Measurements from ENCODE around the gene ZNF615. TPM values are rescaled to one million over a fixed set of nuclear protein-coding genes. Genes with fewer than 3 reads are reported as not detected.
"Not testable (repeated sequence)": the region's sequence is repeated elsewhere in the genome, so short reads cannot be mapped to it uniquely, and the experiment has no call there.

Gene ZNF615
- total RNA-seq (1 to 10 TPM; 3.2 to 8.4 (median 5.4) TPM), polyA plus RNA-seq (1 to 10 TPM; 2.4 to 4.9 TPM)

- Histone ChIP-seq H3K4me3 (peak within 1 kb of the TSS; percentile 70 to 87 (median 72)), H3K36me3 (peaks cover 0 to 4% (median 0%) of the 10 kb centered on the region in 3 donors), H3K27ac (peak within 1 kb of the TSS; percentile 58 to 85 (median 84)), H3K4me1 (peaks cover 0 to 6% (median 5%) of the 10 kb centered on the region in 3 donors), H3K27me3 (no peaks in the 10 kb centered on the region), H3K9me3 (no peaks in the 10 kb centered on the region)
- intact Hi-C loops (cut with DNase I) = no loop called here
- WGBS, 2 donors = 0 to 1% methylated on average over 44 of the region's 44 CpGs
- TF ChIP-seq, protein P1, sequence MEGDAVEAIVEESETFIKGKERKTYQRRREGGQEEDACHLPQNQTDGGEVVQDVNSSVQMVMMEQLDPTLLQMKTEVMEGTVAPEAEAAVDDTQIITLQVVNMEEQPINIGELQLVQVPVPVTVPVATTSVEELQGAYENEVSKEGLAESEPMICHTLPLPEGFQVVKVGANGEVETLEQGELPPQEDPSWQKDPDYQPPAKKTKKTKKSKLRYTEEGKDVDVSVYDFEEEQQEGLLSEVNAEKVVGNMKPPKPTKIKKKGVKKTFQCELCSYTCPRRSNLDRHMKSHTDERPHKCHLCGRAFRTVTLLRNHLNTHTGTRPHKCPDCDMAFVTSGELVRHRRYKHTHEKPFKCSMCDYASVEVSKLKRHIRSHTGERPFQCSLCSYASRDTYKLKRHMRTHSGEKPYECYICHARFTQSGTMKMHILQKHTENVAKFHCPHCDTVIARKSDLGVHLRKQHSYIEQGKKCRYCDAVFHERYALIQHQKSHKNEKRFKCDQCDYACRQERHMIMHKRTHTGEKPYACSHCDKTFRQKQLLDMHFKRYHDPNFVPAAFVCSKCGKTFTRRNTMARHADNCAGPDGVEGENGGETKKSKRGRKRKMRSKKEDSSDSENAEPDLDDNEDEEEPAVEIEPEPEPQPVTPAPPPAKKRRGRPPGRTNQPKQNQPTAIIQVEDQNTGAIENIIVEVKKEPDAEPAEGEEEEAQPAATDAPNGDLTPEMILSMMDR (IDR thresholded peaks at IDR 0.05) = no peak
- DNase-seq = peak; percentile 80 to 95 (median 89)
- no peak for FAIRE-seq
- peak; percentile 99 to 100 (median 99) for ATAC-seq
These were observed at the start of gene ZNF615 for GRCh38 chr19:52007806-52008557. Gene ZNF615 (minus strand): TSS chr19:52008211. CDS start chr19:52003711, 4,500 bp downstream.

DNA sequence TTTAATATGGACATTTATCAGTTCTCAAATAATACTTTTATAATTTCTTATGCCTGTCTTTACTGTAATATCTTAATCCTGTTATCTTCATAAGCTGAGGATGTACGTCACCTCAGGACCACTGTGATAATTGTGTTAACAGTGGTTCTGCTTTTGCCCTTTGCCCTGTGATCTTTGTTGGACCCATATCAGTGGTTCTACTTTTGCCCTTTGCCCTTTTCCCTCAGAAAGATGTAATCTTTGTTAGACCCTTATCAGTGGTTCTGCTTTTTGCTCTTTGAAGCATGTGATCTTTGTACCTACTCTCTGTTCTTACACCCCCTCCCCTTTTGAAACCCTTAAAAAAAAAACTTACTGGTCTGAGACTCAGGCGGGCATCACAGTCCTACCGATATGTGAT lies 48.5 kb upstream of the ZNF615 start:
- H3K36me3 ChIP-seq; H3K27me3 ChIP-seq; ATAC-seq; FAIRE-seq; H3K4me3 ChIP-seq; intact Hi-C loops (cut with DNase I); H3K27ac ChIP-seq; DNase-seq; H3K4me1 ChIP-seq; H3K9me3 ChIP-seq: not testable (repeated sequence)
- 97 to 99% methylated on average over 3 of the region's 3 CpGs for WGBS, 2 donors

- FAIRE-seq; H3K27ac ChIP-seq; DNase-seq; H3K9me3 ChIP-seq; ATAC-seq; intact Hi-C loops (cut with DNase I); H3K36me3 ChIP-seq; H3K4me3 ChIP-seq; H3K27me3 ChIP-seq; H3K4me1 ChIP-seq: not testable (repeated sequence)
- 82 to 85% methylated on average over 1 of the region's 1 CpG for WGBS, 2 donors
These were observed 43.7 kb upstream of the ZNF615 start for GRCh38 chr19:52051736-52052135.

DNA sequence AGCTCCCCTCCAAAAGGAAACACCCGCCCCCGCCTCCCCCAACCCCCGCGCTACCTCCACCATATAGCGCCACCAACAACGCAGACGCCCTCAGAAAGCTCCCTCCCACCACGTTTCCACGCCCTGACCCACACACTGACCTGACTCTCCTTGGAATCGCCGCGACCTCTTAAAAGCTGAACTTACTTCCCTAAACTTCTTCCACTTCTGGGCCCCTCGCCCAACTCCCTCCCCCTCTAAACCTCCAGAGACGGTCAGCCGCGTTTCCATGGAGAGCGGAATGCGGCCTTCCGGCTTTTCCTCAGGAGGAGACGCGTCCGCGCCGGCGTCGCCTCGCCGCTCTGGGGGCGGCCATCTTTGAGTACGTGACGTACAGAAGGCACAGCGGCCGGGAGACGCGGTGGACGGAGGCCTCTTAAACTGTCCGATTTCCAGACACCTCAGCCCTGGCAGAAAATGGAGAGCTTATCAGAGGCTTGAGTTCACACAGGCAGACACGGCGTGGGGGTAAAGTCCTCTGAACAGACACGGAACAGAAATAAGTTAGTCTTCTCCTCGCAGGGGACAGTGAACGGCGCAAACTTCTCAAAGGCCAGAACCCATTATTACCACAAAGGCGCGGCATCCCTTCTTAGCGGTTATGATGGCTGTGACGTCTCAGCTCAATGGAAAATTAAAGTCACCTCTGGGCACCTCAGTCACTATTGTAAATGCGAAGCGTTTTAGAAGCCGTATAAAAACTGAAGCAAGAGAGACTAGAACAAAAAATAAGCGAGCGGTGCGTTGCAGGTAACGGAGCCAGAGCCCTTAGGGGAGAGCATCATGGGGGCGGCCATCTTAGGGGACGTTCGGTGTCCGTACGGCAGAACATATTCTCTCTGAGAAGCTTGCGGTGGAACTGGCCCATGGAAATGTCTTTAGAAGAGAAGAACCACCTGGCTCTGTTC lies 40.8 kb upstream of the ZNF615 start, which contains the start of gene ZNF432:
Gene ZNF432 (minus strand): TSS at position 284 of the 947 bp plus-strand sequence. CDS start 1,970 bp downstream, outside the sequence.
- no peak for FAIRE-seq
- H3K27ac ChIP-seq = peak within 1 kb of the TSS; percentile 76 to 93 (median 89)
- H3K4me1 ChIP-seq = no peaks in the 10 kb centered on the region
- H3K36me3 ChIP-seq = peaks cover 0 to 19% (median 14%) of the 10 kb centered on the region in 3 donors
- DNase-seq = peak; percentile 80 to 92 (median 86)
- H3K27me3 ChIP-seq = peaks cover 0 to 2% (median 0%) of the 10 kb centered on the region in 4 donors
- ATAC-seq = peak; percentile 94 to 99 (median 97)
- TF ChIP-seq, protein P1 (IDR thresholded peaks at IDR 0.05) = no peak
- WGBS, 2 donors = 9 to 13% methylated on average over 60 of the region's 60 CpGs
- H3K9me3 ChIP-seq = no peaks in the 10 kb centered on the region
- peak within 1 kb of the TSS; percentile 24 to 51 (median 40) for H3K4me3 ChIP-seq
- intact Hi-C loops (cut with DNase I) = no loop called here

GRCh38 chr19:52039169-52039568 lies 31.2 kb upstream of the ZNF615 start:
- Histone ChIP-seq H3K4me3 (no peak overlapping the region), H3K27ac (no peak overlapping the region), H3K27me3 (no peaks in the 10 kb centered on the region), H3K36me3 (peaks cover 38 to 82% (median 65%) of the 10 kb centered on the region in 3 donors), H3K4me1 (no peaks in the 10 kb centered on the region), H3K9me3 (peaks cover 0 to 15% (median 5%) of the 10 kb centered on the region in 4 donors)
- intact Hi-C loops (cut with DNase I) = no loop called here
- 96 to 97% methylated on average over 4 of the region's 4 CpGs for WGBS, 2 donors
- DNase-seq (no peak), FAIRE-seq (no peak), ATAC-seq (no peak)
- TF ChIP-seq, protein P1 (IDR thresholded peaks at IDR 0.05) = no peak
